ENCODE results near the gene ZNF491. TPM values are rescaled to one million over a fixed set of nuclear protein-coding genes. Genes with fewer than 3 reads are reported as not detected.

Gene ZNF491
- total RNA-seq = under 1 TPM; 0.33 to 0.46 TPM

DNA sequence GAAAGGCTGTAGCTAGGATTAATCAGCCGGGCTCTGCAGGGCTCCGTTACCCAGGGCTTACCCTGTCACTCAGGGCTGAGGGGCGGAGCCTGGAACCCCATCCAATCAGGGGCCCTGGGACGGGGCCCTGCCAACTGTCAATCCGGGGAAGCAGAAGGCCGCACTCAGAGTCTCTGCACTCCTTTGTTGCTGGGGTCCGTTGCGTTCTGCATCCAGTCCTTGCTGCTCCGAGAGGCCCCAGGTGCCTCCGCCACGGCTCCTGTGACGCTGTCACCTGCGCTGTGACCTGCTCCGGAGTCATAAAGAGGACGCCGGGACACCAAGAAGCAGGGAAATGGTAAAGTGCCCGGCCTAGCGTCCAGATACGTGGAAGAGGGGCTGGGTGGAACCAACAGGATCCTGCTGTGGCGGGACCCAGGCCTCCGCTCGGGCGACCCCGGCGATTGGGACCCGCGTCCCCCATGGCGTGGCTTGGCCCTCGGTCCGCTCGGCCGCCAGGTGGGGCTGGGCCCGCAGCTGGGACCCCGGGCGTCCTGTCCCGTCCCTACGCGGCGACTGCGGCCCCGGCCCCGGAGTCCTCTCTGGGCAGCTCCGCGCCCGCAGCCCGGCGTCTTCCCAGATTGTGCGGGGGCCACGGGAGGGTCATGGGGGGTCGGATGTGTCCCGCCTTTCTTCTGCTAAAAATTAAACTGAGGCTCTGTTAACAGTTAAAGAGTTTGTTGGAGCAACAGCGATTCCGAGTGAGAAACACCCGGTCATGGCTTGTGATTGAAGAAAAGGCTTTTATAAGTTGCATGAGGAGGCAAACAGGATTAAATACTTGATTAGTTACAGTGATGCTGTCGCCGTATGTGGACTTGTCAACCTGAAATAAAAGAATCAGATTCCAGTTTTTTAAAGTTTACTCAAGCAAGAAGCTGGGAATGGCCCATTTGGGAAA is at the start of gene ZNF491:
Gene ZNF491 (plus strand): TSS at position 133 of the 940 bp plus-strand sequence. CDS start 7,431 bp downstream, outside the sequence.
- peak; percentile 93 for DNase-seq
- intact Hi-C loops (cut with micrococcal nuclease) = loop anchor here (1.0 to 5.0 kb wide), 3 partner anchors 16 to 259 kb away; partner anchors contain the start of gene ZNF440
- ChIA-PET CTCF (interaction anchor here (0.7 to 6.1 kb wide), 27 partner anchors 9 to 342 kb away, joined by 3 to 85 read pairs (median 5); partner anchors contain the start of genes ZNF20, ZNF440, ZNF441 and ZNF700), POLR2A (interaction anchor here (0.7 to 1.0 kb wide), 2 partner anchors 13 to 15 kb away, joined by 3 read pairs; partner anchors contain the start of gene ZNF440)
- Mint-ChIP-seq H3K9me3 (peaks cover 7% of the 10 kb centered on the region), H3K4me3 (peak within 1 kb of the TSS; percentile 84), H3K36me3 (peaks cover 8% of the 10 kb centered on the region), H3K27me3 (no peaks in the 10 kb centered on the region), H3K4me1 (ENCODE audit: low read depth) (peaks cover 16% of the 10 kb centered on the region), H3K27ac (no peak within 1 kb of the TSS)

DNA sequence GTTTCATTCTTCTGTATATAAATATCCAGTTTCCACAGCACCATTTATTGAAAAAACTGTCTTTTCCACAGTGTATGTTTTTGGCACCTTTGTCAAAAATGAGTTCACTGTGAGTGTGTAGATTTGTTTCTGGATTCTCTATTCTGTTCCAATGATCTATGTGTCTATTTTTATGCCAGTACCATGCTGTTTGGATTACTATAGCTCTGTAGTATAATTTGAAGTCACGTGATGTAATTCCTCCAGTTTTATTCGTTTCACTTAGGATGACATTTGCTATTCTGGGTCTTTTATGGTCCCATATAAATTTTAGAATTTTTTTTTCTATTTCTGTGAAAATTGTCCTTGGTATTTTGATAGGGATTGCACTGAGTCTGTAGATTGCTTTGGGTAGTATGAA is 48.6 kb upstream of the ZNF491 start:
- Mint-ChIP-seq H3K27ac (no peak overlapping the region), H3K36me3 (peaks cover 19% of the 10 kb centered on the region), H3K4me1 (ENCODE audit: low read depth) (no peaks in the 10 kb centered on the region), H3K27me3 (peaks cover 3% of the 10 kb centered on the region), H3K9me3 (peaks cover 46% of the 10 kb centered on the region), H3K4me3 (no peak overlapping the region)
- POLR2A ChIA-PET = no interaction called here
- intact Hi-C loops (cut with micrococcal nuclease) = no loop called here
- no peak for DNase-seq
- CTCF ChIA-PET = no interaction called here

DNA sequence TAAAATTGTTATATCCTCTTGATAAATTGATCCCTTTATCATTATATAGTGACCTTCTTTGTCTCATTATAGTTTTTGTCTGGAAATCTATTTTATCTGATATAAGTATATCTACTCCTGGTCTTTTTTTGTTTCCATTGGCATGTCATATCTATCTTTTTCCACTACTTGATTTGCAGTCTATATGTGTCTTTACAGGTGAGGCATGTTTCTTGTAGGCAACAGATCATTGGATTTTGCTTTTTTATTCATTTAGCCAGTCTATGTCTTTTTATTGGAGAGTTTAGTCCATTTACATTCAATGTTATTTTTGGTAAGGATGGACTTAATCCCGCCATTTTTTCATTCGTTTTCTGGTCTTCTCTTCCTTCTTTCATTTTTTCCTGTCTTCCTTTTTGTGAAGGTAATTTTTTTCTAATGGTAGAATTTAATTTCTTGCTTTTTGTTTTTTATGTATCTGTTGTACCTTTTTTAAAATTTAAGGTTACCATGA is 46.0 kb upstream of the ZNF491 start:
- no peak for DNase-seq
- Mint-ChIP-seq H3K27ac (no peak overlapping the region), H3K36me3 (peaks cover 18% of the 10 kb centered on the region), H3K27me3 (peaks cover 3% of the 10 kb centered on the region), H3K4me1 (ENCODE audit: low read depth) (no peaks in the 10 kb centered on the region), H3K4me3 (no peak overlapping the region), H3K9me3 (peaks cover 58% of the 10 kb centered on the region)
- ChIA-PET CTCF (no interaction called here), POLR2A (no interaction called here)
- intact Hi-C loops (cut with micrococcal nuclease) = no loop called here

DNA sequence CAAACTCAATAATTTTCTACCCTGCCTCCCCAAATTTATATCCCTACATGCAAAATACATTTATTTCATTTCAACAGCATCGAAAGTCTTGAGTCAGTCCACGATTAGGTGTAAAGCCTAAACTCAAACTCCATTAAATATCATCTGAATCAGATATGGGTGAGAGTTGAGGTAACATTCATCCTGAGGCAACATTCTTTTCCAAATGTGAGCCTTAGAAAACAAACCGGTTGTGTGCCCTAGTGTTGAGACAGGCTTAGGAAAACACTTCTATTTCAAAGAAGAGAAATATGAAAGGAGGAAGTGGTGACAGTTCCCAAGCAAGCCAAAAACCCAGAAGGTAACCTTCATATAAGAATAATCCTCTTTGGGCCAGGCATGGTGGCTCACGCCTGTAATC is 43.7 kb upstream of the ZNF491 start:
- Mint-ChIP-seq H3K9me3 (peaks cover 53% of the 10 kb centered on the region), H3K36me3 (peaks cover 11% of the 10 kb centered on the region), H3K27me3 (peaks cover 3% of the 10 kb centered on the region), H3K4me1 (ENCODE audit: low read depth) (no peaks in the 10 kb centered on the region), H3K27ac (no peak overlapping the region), H3K4me3 (no peak overlapping the region)
- ChIA-PET CTCF (no interaction called here), POLR2A (no interaction called here)
- intact Hi-C loops (cut with micrococcal nuclease) = no loop called here
- DNase-seq = no peak

GRCh38 chr19:11756965-11757364 is 41.4 kb upstream of the ZNF491 start:
- Mint-ChIP-seq H3K4me1 (ENCODE audit: low read depth) (no peaks in the 10 kb centered on the region), H3K27ac (no peak overlapping the region), H3K27me3 (peaks cover 4% of the 10 kb centered on the region), H3K4me3 (no peak overlapping the region), H3K36me3 (peaks cover 11% of the 10 kb centered on the region), H3K9me3 (peaks cover 45% of the 10 kb centered on the region)
- intact Hi-C loops (cut with micrococcal nuclease) = no loop called here
- POLR2A ChIA-PET = no interaction called here
- CTCF ChIA-PET = no interaction called here
- DNase-seq = no peak

DNA sequence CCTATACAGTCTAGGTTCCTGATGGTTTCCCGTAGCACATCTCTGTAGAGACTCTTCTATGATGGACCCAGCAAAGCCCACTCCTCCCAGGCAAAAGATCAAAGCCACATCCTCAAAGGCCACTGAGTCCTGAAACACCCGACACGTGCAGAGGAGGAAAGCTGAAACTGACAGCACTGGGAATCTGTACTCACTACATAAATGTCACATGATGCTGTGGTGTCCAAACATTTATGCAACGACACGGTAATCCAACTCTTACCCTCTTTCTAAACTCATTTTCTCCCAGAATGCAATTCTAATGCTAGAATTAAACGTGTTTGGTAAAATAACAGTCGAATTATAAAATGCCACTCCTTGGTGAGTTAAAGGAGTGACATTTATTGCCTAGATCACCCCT is 38.5 kb upstream of the ZNF491 start:
- H3K9me3 Mint-ChIP-seq = peaks cover 41% of the 10 kb centered on the region
- H3K27me3 Mint-ChIP-seq = peaks cover 3% of the 10 kb centered on the region
- DNase-seq = no peak
- no peak overlapping the region for H3K27ac Mint-ChIP-seq
- CTCF ChIA-PET = no interaction called here
- H3K4me1 Mint-ChIP-seq (ENCODE audit: low read depth) = no peaks in the 10 kb centered on the region
- intact Hi-C loops (cut with micrococcal nuclease) = no loop called here
- H3K36me3 Mint-ChIP-seq = peaks cover 6% of the 10 kb centered on the region
- POLR2A ChIA-PET = no interaction called here
- no peak overlapping the region for H3K4me3 Mint-ChIP-seq

GRCh38 chr19:11763117-11763516 is 35.2 kb upstream of the ZNF491 start:
- CTCF ChIA-PET = no interaction called here
- Mint-ChIP-seq H3K9me3 (peaks cover 15% of the 10 kb centered on the region), H3K4me1 (ENCODE audit: low read depth) (peaks cover 8% of the 10 kb centered on the region), H3K27me3 (peaks cover 5% of the 10 kb centered on the region), H3K36me3 (peaks cover 8% of the 10 kb centered on the region), H3K27ac (no peak overlapping the region), H3K4me3 (no peak overlapping the region)
- POLR2A ChIA-PET = no interaction called here
- no peak for DNase-seq
- intact Hi-C loops (cut with micrococcal nuclease) = no loop called here

DNA sequence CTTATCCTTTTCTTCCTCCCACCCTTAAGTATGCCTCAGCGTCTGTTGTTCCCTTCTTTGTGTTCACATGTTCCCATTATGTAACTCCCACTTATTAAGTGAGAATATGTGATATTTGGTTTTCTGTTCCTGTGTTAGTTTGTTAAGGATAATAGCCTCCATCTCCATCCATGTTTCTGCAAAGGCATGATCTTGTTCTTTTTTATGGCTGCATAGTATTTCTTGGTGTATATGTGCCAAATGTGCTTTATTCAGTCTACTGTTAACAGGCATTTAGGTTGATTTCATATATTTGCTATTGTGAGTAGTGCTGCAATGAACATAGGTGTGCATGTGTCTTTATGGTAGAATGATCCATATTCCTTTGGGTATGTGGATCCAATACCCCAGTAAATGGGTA is 34.7 kb upstream of the ZNF491 start:
- Mint-ChIP-seq H3K4me1 (ENCODE audit: low read depth) (peaks cover 13% of the 10 kb centered on the region), H3K4me3 (no peak overlapping the region), H3K9me3 (peaks cover 15% of the 10 kb centered on the region), H3K27me3 (peaks cover 5% of the 10 kb centered on the region), H3K27ac (no peak overlapping the region), H3K36me3 (peaks cover 8% of the 10 kb centered on the region)
- intact Hi-C loops (cut with micrococcal nuclease) = no loop called here
- ChIA-PET POLR2A (no interaction called here), CTCF (no interaction called here)
- no peak for DNase-seq

- DNase-seq = peak; percentile 97
- ChIA-PET POLR2A (interaction anchor here (0.7 to 1.4 kb wide), 3 partner anchors 19 to 81 kb away, joined by 3 to 4 read pairs (median 3); partner anchors contain the start of genes ZNF439 and ZNF823), CTCF (interaction anchor here (1.0 to 1.4 kb wide), 2 partner anchors 31 to 324 kb away, joined by 3 to 11 read pairs; partner anchors contain the start of gene ZNF491)
- Mint-ChIP-seq H3K36me3 (peaks cover 29% of the 10 kb centered on the region), H3K4me3 (peak within 1 kb of the TSS; percentile 98), H3K27me3 (peaks cover 5% of the 10 kb centered on the region), H3K9me3 (peaks cover 33% of the 10 kb centered on the region), H3K27ac (peak within 1 kb of the TSS; percentile 95), H3K4me1 (ENCODE audit: low read depth) (peaks cover 16% of the 10 kb centered on the region)
- intact Hi-C loops (cut with micrococcal nuclease) = loop anchor here (2.0 kb wide), 1 partner anchor 28 kb away; the partner anchor contains the start of gene ZNF823
These were observed 31.4 kb upstream of the ZNF491 start, which contains the start of gene ZNF441 for GRCh38 chr19:11766597-11767591. ZNF441 (plus strand) TSS chr19:11767000; CDS start chr19:11767194, 194 bp downstream.

DNA sequence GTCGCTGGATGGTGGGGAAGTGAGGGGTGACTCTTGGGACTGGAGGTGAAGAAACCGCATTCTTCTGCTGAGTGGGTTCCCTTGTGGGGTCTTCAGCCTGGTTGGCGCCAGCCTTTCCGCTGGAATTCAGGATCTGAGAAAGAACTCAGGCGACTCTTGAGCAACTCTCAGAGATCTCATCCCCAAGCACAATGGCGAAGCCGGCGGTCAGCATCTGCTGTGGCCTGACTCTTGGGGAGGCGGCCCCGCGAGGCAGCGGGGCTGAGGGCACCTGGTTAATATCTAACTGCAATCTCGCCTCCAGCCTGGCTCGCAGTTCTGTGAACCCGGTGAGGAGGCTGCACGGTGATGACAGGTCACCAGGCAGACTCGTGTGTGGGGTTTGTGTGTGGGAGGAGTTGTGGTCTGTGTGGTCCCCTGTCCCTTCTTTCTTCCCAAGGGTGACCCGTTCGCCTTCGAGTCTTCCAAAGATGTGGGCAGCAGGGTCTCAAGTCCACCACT is 30.6 kb upstream of the ZNF491 start:
- Mint-ChIP-seq H3K4me1 (ENCODE audit: low read depth) (peaks cover 16% of the 10 kb centered on the region), H3K4me3 (peak overlapping the region; percentile 98), H3K36me3 (peaks cover 31% of the 10 kb centered on the region), H3K27ac (peak overlapping the region; percentile 73), H3K27me3 (peaks cover 1% of the 10 kb centered on the region), H3K9me3 (peaks cover 37% of the 10 kb centered on the region)
- intact Hi-C loops (cut with micrococcal nuclease) = loop anchor here (2.0 kb wide), 1 partner anchor 29 kb away; the partner anchor contains the start of gene ZNF823
- POLR2A ChIA-PET = interaction anchor here (1.4 kb wide), 1 partner anchor 81 kb away, joined by 3 read pairs; the partner anchor contains the start of gene ZNF439
- CTCF ChIA-PET = no interaction called here
- DNase-seq = peak; percentile 52

GRCh38 chr19:11769995-11770394 is 28.3 kb upstream of the ZNF491 start:
- ChIA-PET POLR2A (no interaction called here), CTCF (no interaction called here)
- no peak overlapping the region for H3K27ac Mint-ChIP-seq
- peaks cover under 1% of the 10 kb centered on the region for H3K27me3 Mint-ChIP-seq
- no peak for DNase-seq
- intact Hi-C loops (cut with micrococcal nuclease) = no loop called here
- H3K4me3 Mint-ChIP-seq = no peak overlapping the region
- peaks cover 47% of the 10 kb centered on the region for H3K36me3 Mint-ChIP-seq
- peaks cover 16% of the 10 kb centered on the region for H3K4me1 Mint-ChIP-seq (ENCODE audit: low read depth)
- peaks cover 52% of the 10 kb centered on the region for H3K9me3 Mint-ChIP-seq

All from activated CD4-positive, alpha-beta memory T cell treated with anti-CD3 and anti-CD28 coated beads for 36 hours (primary cell).